ENCODE measurements around the gene ZCCHC4.

The ZCCHC4 gene

GRCh38 chr4:25403699-25404098 is 91.1 kb downstream of the ZCCHC4 start:
- no peak for TF ChIP-seq CTCF (conservative IDR thresholded peaks at IDR 0.05; ENCODE audit: low read depth, low read length)
- Histone ChIP-seq H3K4me1 (ENCODE audit: low read depth, poor library complexity, severe bottlenecking) (no peaks in the 10 kb centered on the region), H3K27ac (no peak overlapping the region), H3K4me3 (IDR thresholded peaks at IDR 0.05; ENCODE audit: insufficient read depth, low read depth, low read length) (no peak overlapping the region), H3K4me2 (no peak overlapping the region), H3K36me3 (ENCODE audit: insufficient read depth) (peaks cover 3% of the 10 kb centered on the region; the same call in 1 of the 2 replicates), H2AFZ (ENCODE audit: low read depth) (no peak overlapping the region), H3K9ac (no peak overlapping the region), H3K27me3 (ENCODE audit: insufficient read depth, low read depth) (no peaks in the 10 kb centered on the region), H3K79me2 (ENCODE audit: insufficient read depth, low read depth) (no peaks in the 10 kb centered on the region), H4K20me1 (ENCODE audit: insufficient read depth) (no peaks in the 10 kb centered on the region)

GRCh38 chr4:25405453-25405852 is 92.9 kb downstream of the ZCCHC4 start:
- Histone ChIP-seq H3K36me3 (ENCODE audit: insufficient read depth) (peaks cover 3% of the 10 kb centered on the region; the same call in 1 of the 2 replicates), H3K4me2 (no peak overlapping the region), H3K79me2 (ENCODE audit: insufficient read depth, low read depth) (no peaks in the 10 kb centered on the region), H3K4me3 (IDR thresholded peaks at IDR 0.05; ENCODE audit: insufficient read depth, low read depth, low read length) (no peak overlapping the region), H2AFZ (ENCODE audit: low read depth) (no peak overlapping the region), H3K4me1 (ENCODE audit: low read depth, poor library complexity, severe bottlenecking) (no peaks in the 10 kb centered on the region), H4K20me1 (ENCODE audit: insufficient read depth) (no peaks in the 10 kb centered on the region), H3K9ac (no peak overlapping the region), H3K27me3 (ENCODE audit: insufficient read depth, low read depth) (no peaks in the 10 kb centered on the region), H3K27ac (no peak overlapping the region)
- TF ChIP-seq CTCF (conservative IDR thresholded peaks at IDR 0.05; ENCODE audit: low read depth, low read length) = no peak

GRCh38 chr4:25406081-25406692 is 93.6 kb downstream of the ZCCHC4 start:
- Histone ChIP-seq H4K20me1 (ENCODE audit: insufficient read depth) (no peaks in the 10 kb centered on the region), H3K4me2 (no peak overlapping the region), H3K9ac (no peak overlapping the region), H2AFZ (ENCODE audit: low read depth) (no peak overlapping the region), H3K4me1 (ENCODE audit: low read depth, poor library complexity, severe bottlenecking) (no peaks in the 10 kb centered on the region), H3K27me3 (ENCODE audit: insufficient read depth, low read depth) (no peaks in the 10 kb centered on the region), H3K79me2 (ENCODE audit: insufficient read depth, low read depth) (no peaks in the 10 kb centered on the region), H3K36me3 (ENCODE audit: insufficient read depth) (peaks cover 3% of the 10 kb centered on the region; the same call in 1 of the 2 replicates), H3K27ac (no peak overlapping the region), H3K4me3 (IDR thresholded peaks at IDR 0.05; ENCODE audit: insufficient read depth, low read depth, low read length) (no peak overlapping the region)
- TF ChIP-seq CTCF (conservative IDR thresholded peaks at IDR 0.05; ENCODE audit: low read depth, low read length) = no peak

- Histone ChIP-seq H2AFZ (ENCODE audit: low read depth) (no peak overlapping the region), H4K20me1 (ENCODE audit: insufficient read depth) (no peaks in the 10 kb centered on the region), H3K36me3 (ENCODE audit: insufficient read depth) (no peaks in the 10 kb centered on the region), H3K4me2 (no peak overlapping the region), H3K4me1 (ENCODE audit: low read depth, poor library complexity, severe bottlenecking) (no peaks in the 10 kb centered on the region), H3K9ac (no peak overlapping the region), H3K27ac (no peak overlapping the region), H3K4me3 (IDR thresholded peaks at IDR 0.05; ENCODE audit: insufficient read depth, low read depth, low read length) (no peak overlapping the region), H3K79me2 (ENCODE audit: insufficient read depth, low read depth) (no peaks in the 10 kb centered on the region), H3K27me3 (ENCODE audit: insufficient read depth, low read depth) (no peaks in the 10 kb centered on the region)
- TF ChIP-seq CTCF (conservative IDR thresholded peaks at IDR 0.05; ENCODE audit: low read depth, low read length) = no peak
Measured at GRCh38 chr4:25410820-25411529, 98.4 kb downstream of the ZCCHC4 start.
